ENCODE results near the gene GPR135.
A peak's percentile ranks its signal among the peaks of the same experiment; 100 is the strongest.
"Not testable (repeated sequence)": the region's sequence is repeated elsewhere in the genome, so short reads cannot be mapped to it uniquely, and the experiment has no call there.

The GPR135 gene

GRCh38 chr14:59475709-59476108, 10.5 kb upstream of the GPR135 start:
- DNase-seq = no peak

- DNase-seq = no peak
Observed at GRCh38 chr14:59474172-59474571, 9.0 kb upstream of the GPR135 start.

GRCh38 chr14:59464486-59465315, 479 bp downstream of the GPR135 start:
- peak in 41 of 56 donors; percentile 27 to 79 (median 57) for DNase-seq

- DNase-seq = peak in 13 of 56 donors; percentile 9 to 62 (median 42)
Observed at GRCh38 chr14:59463787-59464485, 1.2 kb downstream of the GPR135 start.

GRCh38 chr14:59461891-59462290, 3.3 kb downstream of the GPR135 start:
- no peak for DNase-seq

GRCh38 chr14:59460378-59460777, 4.8 kb downstream of the GPR135 start:
- no peak for DNase-seq

GRCh38 chr14:59458486-59458885, 6.7 kb downstream of the GPR135 start:
- DNase-seq = no peak

GRCh38 chr14:59455411-59455810, 9.8 kb downstream of the GPR135 start:
- no peak for DNase-seq

GRCh38 chr14:59454139-59454538, 11.0 kb downstream of the GPR135 start:
- peak in 1 of 56 donors; percentile 14 for DNase-seq

GRCh38 chr14:59451849-59452248, 13.3 kb downstream of the GPR135 start:
- DNase-seq = no peak

- no peak for DNase-seq
Observed at GRCh38 chr14:59450716-59451115, 14.5 kb downstream of the GPR135 start.

GRCh38 chr14:59448673-59449072, 16.5 kb downstream of the GPR135 start:
- DNase-seq = not testable (repeated sequence)

GRCh38 chr14:59439256-59439965, 25.8 kb downstream of the GPR135 start:
- no peak for DNase-seq

GRCh38 chr14:59438195-59438647, 27.0 kb downstream of the GPR135 start:
- DNase-seq = no peak

GRCh38 chr14:59435987-59436386, 29.2 kb downstream of the GPR135 start:
- DNase-seq = no peak

GRCh38 chr14:59435101-59435500, 30.1 kb downstream of the GPR135 start:
- no peak for DNase-seq

- DNase-seq = no peak
Observed at GRCh38 chr14:59429790-59430189, 35.4 kb downstream of the GPR135 start.

GRCh38 chr14:59428581-59429012, 36.6 kb downstream of the GPR135 start:
- no peak for DNase-seq

- DNase-seq = no peak
Observed at GRCh38 chr14:59427653-59428580, 37.3 kb downstream of the GPR135 start.

GRCh38 chr14:59425322-59425935, 39.8 kb downstream of the GPR135 start:
- DNase-seq = no peak
